Peyer's patch (tissue), 4 donors: ENCODE data around the gene FAM184A.

Experiments used
- CTCF ChIP-seq, 6 experiments: fragments of 450-650 bp in 4 of 6; fragments of 200-600 bp in 2 of 6; sonication (generic) in 1 of 6; IDR thresholded peaks; one replicate each; pipeline ENCODE4 v1.5.1; 2017 to 2019; ENCODE audit warnings: antibody characterized with exemption in 6 of 6, mild to moderate bottlenecking in 3 of 6, moderate library complexity in 1 of 6
- POLR2A ChIP-seq, 2 donors: fragments of 450-650 bp; IDR thresholded peaks; one replicate each; pipeline ENCODE4 v1.5.1; 2017; ENCODE audit warnings: antibody characterized with exemption in 2 of 2, mild to moderate bottlenecking in 2 of 2, moderate library complexity in 2 of 2

GRCh38 chr6:119037941-119038623 is 40.4 kb downstream of the FAM184A start:
- TF ChIP-seq CTCF (IDR thresholded peaks at IDR 0.05) = no peak
- TF ChIP-seq POLR2A (IDR thresholded peaks at IDR 0.05) = no peak
